Spinal cord (tissue), 10 donors: ENCODE measurements around the gene TGFBR2. TPM values are rescaled to one million over a fixed set of nuclear protein-coding genes. Genes with fewer than 3 reads are reported as not detected.

Source experiments
- DNase-seq, 6 donors: peaks; one replicate each; pipeline versions ENCODE4 v3.0.0 to v3.0.0-alpha.2; 2013 to 2015; ENCODE audit warnings: low spot score in 6 of 6, low read depth in 4 of 6
- H3K27ac ChIP-seq: one replicate; pipeline ENCODE4 v1.5.1; 2013; ENCODE audit warnings: low read depth, low read length, control low read depth
- H3K27me3 ChIP-seq: one replicate; pipeline ENCODE4 v1.6.1; 2013; ENCODE audit warnings: low read length; ENCODE audit not compliant: control insufficient read depth, insufficient read depth
- H3K36me3 ChIP-seq: one replicate; pipeline ENCODE4 v1.6.1; 2013; ENCODE audit warnings: low read length; ENCODE audit not compliant: control insufficient read depth, insufficient read depth
- H3K4me1 ChIP-seq: one replicate; pipeline ENCODE4 v1.6.1; 2013; ENCODE audit warnings: low read length; ENCODE audit not compliant: control insufficient read depth, insufficient read depth
- H3K4me3 ChIP-seq: one replicate; pipeline ENCODE4 v1.5.1; 2013; ENCODE audit warnings: low read depth, low read length, control low read depth
- H3K9me3 ChIP-seq: one replicate; pipeline ENCODE4 v1.6.1; 2013; ENCODE audit warnings: low read length; ENCODE audit not compliant: control insufficient read depth, insufficient read depth
- WGBS: methylation state at CpG from one replicate; pipeline ENCODE4 v1.1.5; 2013; ENCODE audit warnings: missing lambda C conversion rate; ENCODE audit not compliant: insufficient coverage; 5-methylcytosine and 5-hydroxymethylcytosine counted together
- polyA plus RNA-seq, 2 donors: library from polyadenylated mRNA; unstranded; fragments of 120-200 nt; gene quantifications; one replicate each; pipeline ENCODE4 v1.2.1, GENCODE V29; 2013; ENCODE audit not compliant: insufficient read length in 2 of 2
- total RNA-seq, 2 donors: library from RNA; depleted of rRNA in 1 of 2; stranded (reverse); fragments of 120-200 nt in 1 of 2; fragments of >200 nt in 1 of 2; gene quantifications; one replicate each; pipeline versions ENCODE4 v1.2.3 to v1.2.4, GENCODE V29; 2013 to 2014
- donor health status: healthy.

The TGFBR2 gene
- total and polyA plus RNA-seq, 4 donors, result 25.1 to 76.7 (median 43.1) TPM

DNA sequence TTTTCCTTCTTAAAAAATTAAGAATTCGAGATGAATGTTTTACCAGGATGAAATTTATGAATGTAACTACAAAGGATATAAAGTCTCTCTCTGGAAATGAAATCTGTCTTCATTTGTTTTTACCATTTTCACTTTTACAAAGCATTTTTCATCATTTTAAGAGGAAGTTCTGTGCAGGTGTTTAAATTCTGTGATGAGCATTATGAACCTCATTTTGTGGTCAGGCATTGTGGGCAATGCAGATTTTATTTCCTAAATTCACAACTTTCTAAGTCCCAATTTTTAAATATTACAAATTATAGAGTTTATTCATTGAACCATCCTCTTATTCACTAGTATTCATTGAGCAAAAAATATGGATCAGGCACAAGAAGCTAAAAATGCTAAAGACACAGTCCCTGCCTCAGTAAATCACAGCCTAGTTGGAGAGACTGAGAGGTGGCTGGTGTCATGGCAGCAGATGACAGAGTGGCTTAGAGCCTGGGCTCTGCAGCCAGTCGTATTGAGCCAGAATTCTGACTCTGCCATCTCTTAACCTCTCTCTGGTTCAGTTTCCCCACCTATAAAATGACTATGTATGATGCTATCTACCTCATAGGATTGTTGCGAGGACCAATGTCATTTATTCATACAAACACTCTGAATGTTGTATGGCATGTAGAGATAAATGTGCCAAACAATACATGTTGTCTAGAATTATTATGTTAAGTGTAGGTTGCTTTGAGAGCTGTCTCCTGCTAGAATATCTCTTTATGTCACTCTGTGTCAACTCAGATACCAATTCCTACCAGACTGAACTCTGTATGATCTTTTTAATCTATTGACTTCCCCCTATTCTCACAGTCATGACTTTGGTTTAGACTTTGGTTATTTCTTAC is 7.5 kb upstream of the TGFBR2 start:
- Histone ChIP-seq H3K9me3 (peaks cover 1% of the 10 kb centered on the region), H3K4me1 (no peaks in the 10 kb centered on the region), H3K27me3 (no peaks in the 10 kb centered on the region), H3K36me3 (no peaks in the 10 kb centered on the region), H3K27ac (no peak overlapping the region), H3K4me3 (no peak overlapping the region)
- 67% methylated on average over 1 of the region's 3 CpGs for WGBS
- DNase-seq, result no peak

- DNase-seq, result no peak
- Histone ChIP-seq H3K36me3 (no peaks in the 10 kb centered on the region), H3K27ac (no peak overlapping the region), H3K4me1 (no peaks in the 10 kb centered on the region), H3K4me3 (no peak overlapping the region), H3K9me3 (no peaks in the 10 kb centered on the region), H3K27me3 (peaks cover 3% of the 10 kb centered on the region)
- WGBS, result no CpG with 5 or more reads among the region's 2 CpGs
These were observed 5.8 kb upstream of the TGFBR2 start for GRCh38 chr3:30600572-30600971.

DNA sequence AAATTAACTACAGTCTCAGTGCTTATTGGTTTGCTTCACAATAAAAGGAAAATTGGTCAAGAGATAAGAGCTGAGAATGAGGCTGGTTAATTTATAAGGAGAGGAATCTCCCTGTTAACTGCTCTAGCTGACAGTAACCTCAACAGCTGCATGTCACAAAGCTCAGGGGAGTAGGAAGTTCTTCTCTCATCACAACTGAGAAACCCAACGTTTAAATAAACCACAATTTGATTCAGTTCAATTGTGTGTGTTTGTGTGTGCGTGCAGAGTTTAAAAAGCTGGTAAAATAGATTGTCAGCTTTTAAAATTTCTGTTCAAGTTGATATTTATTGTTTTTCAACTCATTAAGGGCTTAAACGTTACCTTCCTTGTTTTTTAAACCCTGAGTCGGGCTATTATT is 3.5 kb upstream of the TGFBR2 start:
- Histone ChIP-seq H3K4me3 (no peak overlapping the region), H3K36me3 (no peaks in the 10 kb centered on the region), H3K27me3 (peaks cover 17% of the 10 kb centered on the region), H3K4me1 (peaks cover 9% of the 10 kb centered on the region), H3K27ac (no peak overlapping the region), H3K9me3 (no peaks in the 10 kb centered on the region)
- no peak for DNase-seq
- WGBS, result no CpG with 5 or more reads among the region's 4 CpGs

DNA sequence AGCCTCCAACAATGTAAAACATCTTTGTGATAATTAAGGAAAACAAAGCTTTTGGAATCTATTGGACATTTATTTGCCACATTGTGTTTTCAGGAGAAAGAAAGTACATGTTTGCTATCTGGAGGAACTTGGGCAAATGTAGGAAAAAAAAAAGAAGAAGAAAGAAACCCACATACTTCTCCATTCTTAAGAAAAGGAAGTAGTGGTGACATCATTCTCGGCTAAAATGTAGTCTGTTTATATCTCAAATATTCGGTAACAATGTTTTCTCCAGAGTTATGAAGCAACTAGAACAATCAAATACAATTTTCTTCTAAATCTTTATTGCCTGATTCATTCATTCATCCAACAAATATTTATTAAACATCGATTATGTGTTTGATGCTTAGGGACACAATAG is 2.3 kb upstream of the TGFBR2 start:
- H3K36me3 ChIP-seq, result no peaks in the 10 kb centered on the region
- H3K4me3 ChIP-seq, result no peak overlapping the region
- no peak for DNase-seq
- no peaks in the 10 kb centered on the region for H3K9me3 ChIP-seq
- H3K27ac ChIP-seq, result no peak overlapping the region
- WGBS, result no CpG with 5 or more reads among the region's 3 CpGs
- H3K27me3 ChIP-seq, result peaks cover 17% of the 10 kb centered on the region
- H3K4me1 ChIP-seq, result peaks cover 9% of the 10 kb centered on the region

GRCh38 chr3:30604558-30604957 is 1.8 kb upstream of the TGFBR2 start:
- Histone ChIP-seq H3K27me3 (peaks cover 17% of the 10 kb centered on the region), H3K27ac (no peak overlapping the region), H3K36me3 (no peaks in the 10 kb centered on the region), H3K4me1 (peaks cover 9% of the 10 kb centered on the region), H3K9me3 (no peaks in the 10 kb centered on the region), H3K4me3 (no peak overlapping the region)
- WGBS, result 98% methylated on average over 5 of the region's 5 CpGs
- DNase-seq, result no peak

GRCh38 chr3:30605005-30605404 is 1.4 kb upstream of the TGFBR2 start:
- WGBS, result 89% methylated on average over 3 of the region's 4 CpGs
- peaks cover 17% of the 10 kb centered on the region for H3K27me3 ChIP-seq
- no peak overlapping the region for H3K27ac ChIP-seq

GRCh38 chr3:30605706-30606300 is 598 bp upstream of the TGFBR2 start:
- Histone ChIP-seq H3K4me1 (peaks cover 9% of the 10 kb centered on the region), H3K27me3 (peaks cover 17% of the 10 kb centered on the region), H3K9me3 (no peaks in the 10 kb centered on the region), H3K27ac (peak overlapping the region; percentile 93), H3K36me3 (no peaks in the 10 kb centered on the region), H3K4me3 (peak overlapping the region; percentile 75)
- no peak for DNase-seq
- 7% methylated on average over 2 of the region's 10 CpGs for WGBS

More at GRCh38 chr3:30605005-30605404, 1.4 kb upstream of the TGFBR2 start:
- peaks cover 9% of the 10 kb centered on the region for H3K4me1 ChIP-seq
- H3K4me3 ChIP-seq, result no peak overlapping the region
- DNase-seq, result no peak
- no peaks in the 10 kb centered on the region for H3K9me3 ChIP-seq
- H3K36me3 ChIP-seq, result no peaks in the 10 kb centered on the region

DNA sequence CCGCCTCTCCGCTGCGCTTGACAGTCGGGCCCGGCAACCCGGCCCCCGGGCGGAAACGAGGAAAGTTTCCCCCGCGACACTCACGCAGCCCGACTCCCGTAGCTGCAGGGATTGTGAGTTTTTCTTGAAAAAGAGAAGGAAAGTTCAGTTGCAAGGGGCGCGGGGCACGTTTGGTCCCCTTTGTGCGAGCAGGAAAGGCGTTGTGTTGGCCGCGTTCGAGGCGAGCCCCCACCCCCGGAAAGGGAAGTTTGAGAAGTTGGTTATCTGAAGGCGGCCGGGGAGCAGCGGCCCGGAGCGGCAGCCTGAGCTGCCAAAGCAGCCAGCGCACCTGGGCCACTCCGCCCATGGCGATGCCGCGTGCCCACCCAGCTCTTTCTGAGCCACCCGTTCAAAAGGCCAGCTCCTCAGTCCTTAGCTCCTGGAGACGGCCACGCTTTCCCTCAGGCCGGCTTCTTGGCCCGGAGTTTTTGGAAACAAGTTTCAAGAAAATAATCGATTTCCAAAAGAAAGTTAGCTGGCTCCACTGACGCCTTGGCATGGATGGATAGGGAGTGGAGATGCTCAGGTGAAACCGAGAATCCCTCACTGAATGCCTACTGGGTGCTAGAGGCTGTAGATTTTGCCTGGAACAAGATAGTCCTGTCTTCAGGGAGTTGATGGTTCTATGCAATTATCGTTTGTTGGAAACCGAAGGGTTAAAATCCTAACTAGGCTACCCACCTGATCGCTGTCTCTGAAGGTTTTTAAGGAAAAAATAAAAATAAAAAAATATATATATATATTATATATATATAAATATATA is 832 bp downstream of the TGFBR2 start:
- H3K9me3 ChIP-seq, result no peaks in the 10 kb centered on the region
- peak overlapping the region; percentile 75 for H3K4me3 ChIP-seq
- H3K27ac ChIP-seq, result peak overlapping the region; percentile 93
- H3K36me3 ChIP-seq, result no peaks in the 10 kb centered on the region
- WGBS, result 3% methylated on average over 42 of the region's 45 CpGs
- H3K4me1 ChIP-seq, result peaks cover 9% of the 10 kb centered on the region
- peaks cover 17% of the 10 kb centered on the region for H3K27me3 ChIP-seq
- DNase-seq, result peak in 3 of 6 donors; percentile 10 to 50 (median 17)

DNA sequence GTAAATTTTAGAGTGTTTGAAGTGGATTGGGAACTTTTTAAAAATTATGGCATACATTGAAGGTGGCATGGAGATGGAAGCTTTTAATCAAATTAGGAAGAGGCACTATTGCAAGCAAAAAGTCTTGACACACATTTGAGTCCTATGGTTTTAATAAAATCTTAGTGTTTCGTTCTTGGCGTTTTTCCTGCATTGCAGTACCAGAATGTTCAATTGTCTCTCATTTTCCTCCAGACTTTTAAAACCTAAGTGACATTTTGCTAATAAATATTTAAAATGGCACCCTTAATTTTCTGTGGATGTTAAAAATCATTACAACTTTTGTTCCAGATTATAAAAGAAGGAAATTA is 2.2 kb downstream of the TGFBR2 start:
- no CpG with 5 or more reads among the region's 2 CpGs for WGBS
- Histone ChIP-seq H3K4me3 (peak overlapping the region; percentile 40), H3K4me1 (peaks cover 9% of the 10 kb centered on the region), H3K27ac (peak overlapping the region; percentile 65), H3K36me3 (no peaks in the 10 kb centered on the region), H3K9me3 (no peaks in the 10 kb centered on the region), H3K27me3 (peaks cover 17% of the 10 kb centered on the region)
- no peak for DNase-seq
